SH-SY5Y (cell line): ENCODE results near the gene ZBED3.

Experiments used
- GATA2 ChIP-seq: IDR thresholded peaks from 2 replicates; pipeline ENCODE4 v1.6.1; 2011; ENCODE audit warnings: mild to moderate bottlenecking, low read depth, low read length
- GATA3 ChIP-seq: IDR thresholded peaks from 2 replicates; pipeline ENCODE4 v1.6.1; 2011; ENCODE audit warnings: low read depth, mild to moderate bottlenecking, low read length, moderate library complexity

GRCh38 chr5:77083088-77083487, 4.0 kb downstream of the ZBED3 start:
- TF ChIP-seq GATA2 (no peak), GATA3 (no peak)
